HG03521 (cell line): Measurements from ENCODE around the gene SUPV3L1.
A peak's percentile ranks its signal among the peaks of the same experiment; 100 is the strongest.
"Not testable (repeated sequence)": the region's sequence is repeated elsewhere in the genome, so short reads cannot be mapped to it uniquely, and the experiment has no call there.

Experiments
- ATAC-seq: cut with Tn5 transposase; IDR thresholded peaks from one replicate; pipeline ENCODE4 v1.9.1; 2021; ENCODE audit warnings: mild to moderate bottlenecking, moderate library complexity; ENCODE audit not compliant: unreplicated experiment

The SUPV3L1 gene

DNA sequence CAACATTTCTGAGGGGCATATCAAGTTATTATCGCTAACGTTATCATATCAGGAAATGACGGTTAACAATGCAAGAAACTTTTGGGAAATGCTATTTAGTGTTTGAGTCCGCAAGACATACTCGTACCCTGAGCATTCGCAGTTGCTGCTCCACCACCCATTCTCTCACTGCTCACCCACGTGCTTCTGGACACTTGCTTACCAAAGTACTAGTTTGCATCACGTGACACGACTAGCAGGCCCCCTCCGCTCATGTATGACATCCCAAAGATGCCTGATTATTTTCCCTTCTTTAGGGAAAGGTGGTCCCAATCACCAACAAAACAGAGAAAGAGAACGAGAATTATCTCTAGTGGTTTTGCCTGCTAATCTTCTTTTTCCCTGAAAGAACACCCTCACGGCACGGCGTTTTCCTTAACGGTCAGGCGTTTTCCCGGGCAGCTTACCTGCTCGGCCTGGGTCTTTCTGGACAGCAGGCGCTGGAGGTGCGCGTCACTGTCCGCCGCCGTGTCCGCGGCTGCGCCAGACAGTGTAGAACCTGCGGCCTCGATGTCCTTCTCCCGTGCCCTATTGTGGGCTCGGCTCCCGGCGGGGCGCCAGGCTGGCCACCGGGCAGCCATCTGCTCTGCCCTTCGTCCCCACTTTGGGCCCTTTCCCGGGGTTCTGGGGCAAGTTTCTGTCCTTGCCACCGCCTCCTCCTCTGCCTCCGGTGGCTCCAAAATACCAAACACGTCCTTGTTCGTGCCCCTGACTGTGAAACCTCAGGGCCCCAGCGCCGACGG lies at the start of gene SUPV3L1:
Gene SUPV3L1 (plus strand): TSS at position 492 of the 782 bp plus-strand sequence. CDS start 58 bp downstream, at position 550.
- peak; percentile 76 for ATAC-seq

DNA sequence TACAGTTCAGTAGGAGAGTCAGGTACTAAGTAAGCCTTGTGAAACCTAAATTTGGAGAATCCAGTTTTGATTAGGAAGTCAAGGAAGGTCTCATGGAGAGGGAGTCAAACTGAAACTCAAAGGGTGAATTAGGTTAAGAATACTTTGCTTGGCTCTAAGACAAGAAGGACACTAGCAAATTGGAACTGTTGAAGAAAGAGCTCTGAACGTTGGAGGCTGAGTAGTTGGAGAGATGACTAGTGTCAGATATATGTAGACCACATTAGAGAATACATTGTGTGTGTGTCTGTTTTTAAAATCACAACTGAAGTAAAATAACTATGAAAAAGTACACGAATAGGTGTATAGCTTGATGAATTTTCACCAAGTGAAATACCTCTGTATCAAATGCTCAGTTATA lies 49.8 kb upstream of the SUPV3L1 start:
- no peak for ATAC-seq

DNA sequence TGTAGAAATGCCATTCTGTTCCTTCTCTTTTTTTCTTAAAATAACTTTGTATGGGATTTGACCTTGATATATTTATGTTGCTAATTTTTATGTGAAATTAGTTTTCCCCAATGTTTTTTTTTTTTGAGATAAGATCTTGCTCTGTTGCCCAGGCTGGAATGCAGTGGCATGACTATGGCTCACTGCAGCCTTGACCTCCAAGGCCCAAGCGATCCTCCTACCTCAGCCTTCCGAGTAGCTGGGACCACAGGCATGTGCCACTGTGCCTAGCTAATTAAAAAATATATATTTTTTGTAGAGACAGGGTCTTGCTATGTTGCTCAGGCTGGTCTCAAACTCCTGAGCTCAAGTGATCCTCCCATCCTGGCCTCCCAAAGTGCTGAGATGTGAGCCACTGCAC lies 40.1 kb upstream of the SUPV3L1 start:
- no peak for ATAC-seq

GRCh38 chr10:69141304-69141703 lies 38.7 kb upstream of the SUPV3L1 start:
- no peak for ATAC-seq

- not testable (repeated sequence) for ATAC-seq
These were observed 38.0 kb upstream of the SUPV3L1 start for GRCh38 chr10:69142074-69142473.

DNA sequence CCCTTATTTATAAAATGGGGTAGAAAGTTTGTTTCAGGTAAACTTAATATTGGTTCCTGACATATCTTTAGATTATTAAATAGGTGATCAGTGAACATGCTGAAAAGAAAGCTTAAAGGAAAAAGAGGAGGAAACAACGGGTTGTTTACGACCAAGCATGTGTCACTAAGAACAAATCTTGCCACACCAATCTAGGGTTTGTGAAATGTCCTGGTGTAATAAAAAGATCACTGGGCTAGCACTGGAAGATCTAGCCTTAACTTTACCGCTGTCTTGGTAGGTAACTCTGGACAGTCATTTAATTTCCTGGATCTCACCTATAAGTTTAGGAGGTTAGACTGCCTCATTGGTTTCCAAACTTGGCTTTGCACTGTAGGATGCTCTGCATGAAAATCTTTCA lies 37.1 kb upstream of the SUPV3L1 start:
- no peak for ATAC-seq

DNA sequence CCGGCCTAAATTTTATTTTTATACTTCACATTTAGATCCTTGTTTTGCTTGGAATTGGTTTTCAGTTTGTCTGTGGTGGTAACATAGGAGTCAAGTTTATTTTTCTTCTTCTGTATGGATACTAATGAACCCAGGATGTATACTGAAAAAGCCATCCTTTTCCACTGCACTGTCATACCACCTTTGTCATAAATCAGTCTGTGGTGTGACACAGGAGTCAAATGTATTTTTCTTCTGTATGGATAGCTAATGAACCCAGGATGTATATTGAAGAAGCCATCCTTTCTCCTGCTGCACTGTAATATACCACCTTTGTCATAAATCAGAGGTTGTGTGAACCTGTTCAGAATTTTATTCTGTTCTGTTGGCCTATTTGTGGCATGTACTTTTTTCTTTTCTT lies 34.7 kb upstream of the SUPV3L1 start:
- ATAC-seq, result no peak

DNA sequence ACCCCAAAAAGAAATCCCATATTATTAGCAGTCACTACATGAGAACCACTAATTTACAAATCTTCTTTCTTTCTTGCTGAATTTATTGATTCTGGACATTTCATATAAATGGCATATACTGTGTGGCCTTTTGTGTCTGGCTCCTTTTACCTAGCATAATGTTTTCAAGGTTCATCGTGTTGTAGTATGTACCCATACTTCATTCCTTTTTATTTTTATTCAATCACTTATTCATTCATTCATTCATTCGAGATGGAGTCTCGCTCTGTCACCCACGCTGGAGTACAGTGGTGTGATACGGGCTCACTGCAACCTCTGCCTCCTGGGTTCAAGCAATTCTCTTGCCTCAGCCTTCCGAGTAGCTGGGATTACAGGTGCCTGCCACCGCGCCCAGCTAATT lies 34.2 kb upstream of the SUPV3L1 start:
- no peak for ATAC-seq

GRCh38 chr10:69146759-69147158 lies 33.3 kb upstream of the SUPV3L1 start:
- no peak for ATAC-seq

- no peak for ATAC-seq
These were observed 28.1 kb upstream of the SUPV3L1 start for GRCh38 chr10:69151984-69152383.

GRCh38 chr10:69153227-69153626 lies 26.8 kb upstream of the SUPV3L1 start:
- no peak for ATAC-seq

DNA sequence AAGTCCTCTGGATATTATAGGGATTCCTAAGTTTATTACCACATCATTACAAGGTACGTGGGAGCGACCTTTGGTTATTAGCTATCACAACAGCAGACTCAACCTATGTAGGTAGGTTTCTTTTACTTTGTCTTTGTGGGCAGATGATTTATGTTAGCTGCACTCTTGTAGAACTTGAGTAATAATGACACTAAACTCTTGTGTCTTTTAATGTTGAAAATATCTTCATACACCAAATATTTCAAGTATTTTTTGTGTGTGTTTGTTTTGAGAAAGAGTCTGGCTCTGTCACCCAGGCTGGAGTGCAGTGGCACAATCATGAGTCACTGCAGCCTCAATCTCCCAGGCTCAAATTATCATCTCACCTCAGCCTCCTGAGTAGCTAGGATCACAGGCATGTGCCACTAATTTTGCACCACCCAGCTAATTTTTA lies 19.2 kb upstream of the SUPV3L1 start:
- ATAC-seq, result no peak

GRCh38 chr10:69168493-69168892 lies 11.5 kb upstream of the SUPV3L1 start:
- ATAC-seq, result no peak

- no peak for ATAC-seq
These were observed 7.6 kb upstream of the SUPV3L1 start for GRCh38 chr10:69172241-69172982.

DNA sequence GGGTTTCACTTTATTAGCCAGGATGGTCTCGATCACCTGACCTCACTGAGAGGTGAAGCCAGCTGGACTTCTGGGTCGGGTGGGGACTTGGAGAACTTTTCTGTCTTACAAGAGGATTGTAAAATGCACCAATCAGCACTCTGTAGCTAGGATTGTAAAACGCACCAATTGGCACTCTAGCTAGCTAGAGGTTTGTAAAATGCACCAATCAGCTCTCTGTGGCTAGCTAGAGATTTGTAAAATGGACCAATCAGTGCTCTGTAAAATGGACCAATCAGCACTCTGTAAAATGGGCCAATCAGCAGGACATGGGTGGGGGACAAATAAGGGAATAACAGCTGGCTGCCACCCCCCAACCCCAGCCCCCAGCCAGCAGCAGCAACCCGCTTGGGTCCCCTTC lies 4.7 kb upstream of the SUPV3L1 start:
- ATAC-seq, result not testable (repeated sequence)

DNA sequence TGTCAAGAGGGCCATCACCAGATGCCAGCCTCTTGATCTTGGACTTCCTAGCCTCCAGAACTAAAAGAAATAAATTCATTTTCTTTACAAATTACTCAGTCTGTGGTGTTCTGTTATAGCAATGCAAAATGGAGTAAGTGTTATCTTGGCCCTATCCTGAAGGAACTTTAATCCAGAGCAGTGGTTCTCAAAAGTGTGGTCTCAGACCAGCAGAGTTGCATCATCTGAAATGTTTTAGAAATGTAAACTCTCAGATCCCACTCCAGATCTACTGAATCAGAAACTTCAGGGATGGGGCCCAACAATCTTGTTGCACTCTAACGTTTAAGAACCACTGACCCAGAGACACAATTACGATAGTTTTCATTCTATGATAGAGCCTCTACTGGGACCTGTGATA lies 3.2 kb upstream of the SUPV3L1 start:
- ATAC-seq, result no peak

DNA sequence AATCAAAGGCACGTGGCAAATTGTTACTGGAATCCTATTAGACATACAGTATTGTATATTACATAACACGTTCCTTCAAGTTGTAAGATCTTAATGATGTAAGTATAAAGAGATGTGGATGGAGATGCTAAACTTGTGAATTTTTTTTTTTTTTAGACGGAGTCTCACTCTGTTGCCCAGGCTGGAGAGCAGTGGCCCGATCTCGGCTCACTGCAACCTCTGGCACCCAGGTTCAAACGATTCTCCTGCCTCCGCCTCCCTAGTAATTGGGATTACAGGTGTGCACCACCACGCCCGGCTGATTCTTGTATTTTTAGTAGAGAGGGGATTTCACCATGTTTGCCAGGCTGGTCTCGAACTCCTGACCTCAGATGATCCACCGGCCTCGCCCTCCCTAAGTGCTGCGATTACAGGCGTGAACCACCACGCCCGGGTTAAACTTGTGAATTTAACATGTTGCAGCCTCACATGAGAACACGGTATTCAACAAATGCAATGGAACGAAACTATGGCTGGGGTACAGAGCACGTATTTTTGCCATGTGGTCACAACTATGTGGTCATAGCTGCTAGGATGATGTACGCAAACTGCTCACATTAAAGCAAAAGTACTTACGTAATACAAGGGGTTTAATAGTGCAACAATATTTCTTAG lies 818 bp upstream of the SUPV3L1 start:
- peak; percentile 36 for ATAC-seq

DNA sequence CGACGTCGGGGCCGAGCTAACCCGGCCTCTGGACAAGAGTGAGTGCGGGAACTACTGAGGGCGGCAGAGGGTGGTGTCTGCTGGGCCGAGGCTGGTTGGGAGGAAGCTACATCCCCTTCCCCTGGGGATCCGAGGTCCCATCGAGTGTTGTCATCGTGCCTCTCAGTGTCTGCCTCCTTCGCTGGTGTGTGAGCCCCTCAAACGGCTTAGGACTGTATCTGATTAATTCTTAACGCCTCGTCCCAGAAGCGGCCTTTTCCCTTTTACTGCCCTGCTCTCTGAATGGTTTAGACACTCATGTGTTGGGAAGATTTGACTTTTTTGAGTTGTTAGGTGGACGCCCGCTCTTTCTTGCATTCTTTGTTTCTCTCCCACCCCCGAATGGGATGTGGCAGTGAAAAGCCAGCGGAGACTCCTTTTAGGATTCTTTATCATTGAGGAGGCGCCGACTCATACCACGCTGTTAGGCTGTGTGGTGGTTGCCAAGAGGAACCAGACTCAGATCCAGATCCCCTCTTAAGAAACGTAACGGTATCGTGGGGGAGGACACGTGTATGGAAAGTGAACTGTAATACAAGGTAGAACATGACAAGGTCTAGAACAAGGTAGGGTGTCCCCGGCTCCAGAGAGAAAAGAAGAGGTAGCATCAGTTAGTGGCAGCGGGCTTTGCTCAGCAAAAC lies 631 bp downstream of the SUPV3L1 start:
- peak; percentile 23 for ATAC-seq

- no peak for ATAC-seq
These were observed 1.4 kb downstream of the SUPV3L1 start for GRCh38 chr10:69181433-69181832.

- no peak for ATAC-seq
These were observed 2.0 kb downstream of the SUPV3L1 start for GRCh38 chr10:69182005-69182404.

- ATAC-seq, result no peak
These were observed 6.5 kb downstream of the SUPV3L1 start for GRCh38 chr10:69186524-69186923.
